B cell (primary cell): Measurements from ENCODE around the gene FMC1. TPM values are rescaled to one million over a fixed set of nuclear protein-coding genes. Genes with fewer than 3 reads are reported as not detected.

Experiments
- ATAC-seq: fragments of 200-7000 bp; cut with Tn5 transposase; one replicate; pipeline ENCODE4 v1.10.0; 2021; ENCODE audit warnings: low read depth, mild to moderate bottlenecking, moderate number of reproducible peaks, moderate library complexity
- CTCF ChIA-PET: fragments of 350-600 bp; sonication (Branson Sonifier 250); formaldehyde crosslinking; loops from one replicate; lab custom pipeline; 2021; ENCODE audit warnings: antibody characterized with exemption, inconsistent platforms; lab: Charles Lee
- POLR2A ChIA-PET: fragments of 350-600 bp; sonication (Branson Sonifier 250); formaldehyde crosslinking; loops from one replicate; lab custom pipeline; 2021; ENCODE audit warnings: antibody characterized with exemption; lab: Charles Lee
- DNase-seq: peaks from one replicate; pipeline ENCODE4 v3.0.0; 2013
- H2AFZ ChIP-seq: 2 replicates; pipeline ENCODE4 v1.6.1; 2012; ENCODE audit warnings: mild to moderate bottlenecking, low read depth, low read length; ENCODE audit not compliant: insufficient read depth, poor library complexity, severe bottlenecking
- H3K27ac ChIP-seq, 2 donors: 1 replicate in 1 of 2; 2 replicates in 1 of 2; pipeline ENCODE4 v1.5.1; 2012 to 2013; ENCODE audit warnings: low read length in 2 of 2, mild to moderate bottlenecking in 2 of 2, moderate library complexity in 1 of 2
- H3K27me3 ChIP-seq, 4 experiments: fragments of 200-600 bp in 1 of 4; sonication (generic) in 1 of 4; replicated peaks in 1 of 4; 1 replicate in 2 of 4; 2 replicates in 2 of 4; pipeline versions ENCODE4 v1.6.1 to v1.7.0; 2013 to 2016; ENCODE audit warnings: low read length in 3 of 4, mild to moderate bottlenecking in 2 of 4, mixed read lengths in 1 of 4, moderate library complexity in 1 of 4; ENCODE audit not compliant: insufficient read depth in 4 of 4, control insufficient read depth in 3 of 4; ENCODE audit errors: control extremely low read depth in 1 of 4
- H3K36me3 ChIP-seq, 2 experiments: replicated peaks in 1 of 2; 1 replicate in 1 of 2; 2 replicates in 1 of 2; pipeline versions ENCODE4 v1.6.1 to v1.7.1; 2013; ENCODE audit warnings: low read length in 1 of 2; ENCODE audit not compliant: insufficient read depth in 2 of 2, control insufficient read depth in 1 of 2; ENCODE audit errors: control extremely low read depth in 1 of 2, extremely low read depth in 1 of 2
- H3K4me1 ChIP-seq, 2 donors: fragments of 200-600 bp in 1 of 2; sonication (generic) in 1 of 2; 1 replicate in 1 of 2; 2 replicates in 1 of 2; pipeline versions ENCODE4 v1.5.1 to v1.6.1; 2013 to 2017; ENCODE audit warnings: low read length in 2 of 2; ENCODE audit not compliant: control insufficient read depth in 2 of 2, insufficient read depth in 2 of 2
- H3K4me2 ChIP-seq: replicated peaks from 2 replicates; pipeline ENCODE3; 2012; ENCODE audit warnings: mild to moderate bottlenecking, low read depth, low read length; ENCODE audit not compliant: poor library complexity, severe bottlenecking
- H3K4me3 ChIP-seq, 5 experiments: fragments of 200-600 bp in 1 of 5; sonication (generic) in 1 of 5; 1 replicate in 3 of 5; 2 replicates in 2 of 5; pipeline versions ENCODE4 v1.5.1 to v1.7.0; 2011 to 2016; ENCODE audit warnings: low read length in 4 of 5, mild to moderate bottlenecking in 4 of 5, low read depth in 2 of 5, control low read depth in 1 of 5, moderate library complexity in 1 of 5; ENCODE audit not compliant: insufficient read depth in 1 of 5; ENCODE audit errors: control extremely low read depth in 1 of 5, extremely low read depth in 1 of 5
- H3K79me2 ChIP-seq: fragments of 200-600 bp; sonication (generic); one replicate; pipeline ENCODE4 v1.6.0; 2016; ENCODE audit warnings: low read length; ENCODE audit not compliant: control insufficient read depth, insufficient read depth
- H3K9ac ChIP-seq: fragments of 200-600 bp; sonication (generic); 2 replicates; pipeline ENCODE4 v1.6.1; 2017; ENCODE audit warnings: mild to moderate bottlenecking, low read length, moderate library complexity
- H3K9me3 ChIP-seq, 3 donors: one replicate each; pipeline versions ENCODE4 v1.6.1 to v1.7.1; 2013; ENCODE audit warnings: low read length in 2 of 3; ENCODE audit not compliant: control insufficient read depth in 2 of 3, insufficient read depth in 1 of 3; ENCODE audit errors: control extremely low read depth in 1 of 3
- H4K20me1 ChIP-seq: 2 replicates; pipeline ENCODE4 v1.6.0; 2012; ENCODE audit warnings: mild to moderate bottlenecking, low read length; ENCODE audit not compliant: insufficient read depth, control insufficient read depth, poor library complexity, severe bottlenecking
- H3K27ac Mint-ChIP-seq: one replicate; pipeline ENCODE4 v1.8.0; 2021; ENCODE audit warnings: mixed read lengths
- H3K27me3 Mint-ChIP-seq: one replicate; pipeline ENCODE4 v1.8.0; 2021; ENCODE audit warnings: mixed read lengths
- H3K4me1 Mint-ChIP-seq: one replicate; pipeline ENCODE4 v1.8.0; 2021; ENCODE audit warnings: mixed read lengths
- H3K4me3 Mint-ChIP-seq: one replicate; pipeline ENCODE4 v1.8.0; 2021; ENCODE audit warnings: mixed read lengths
- H3K9me3 Mint-ChIP-seq: one replicate; pipeline ENCODE4 v1.8.0; 2022; ENCODE audit warnings: mixed read lengths; ENCODE audit not compliant: insufficient read depth
- EZH2 ChIP-seq: IDR thresholded peaks from 2 replicates; pipeline ENCODE4 v1.6.1; 2012; ENCODE audit warnings: borderline replicate concordance, low read depth, mild to moderate bottlenecking, moderate library complexity, low read length; ENCODE audit not compliant: insufficient read depth, poor library complexity, severe bottlenecking
- WGBS: methylation state at CpG from one replicate; pipeline ENCODE4 v1.1.5; 2013; ENCODE audit warnings: missing lambda C conversion rate; ENCODE audit not compliant: insufficient coverage; 5-methylcytosine and 5-hydroxymethylcytosine counted together
- intact Hi-C: fragments of 100-400 bp; cut with micrococcal nuclease; formaldehyde crosslinking; loops from one replicate; pipeline ENCODE4 v1.10.0; 2022
- polyA plus RNA-seq: library from polyadenylated mRNA; depleted of rRNA; stranded (reverse); fragments of >200 nt; gene quantifications from 2 replicates; pipeline ENCODE4 v1.2.3, GENCODE V29; 2012
- total RNA-seq, 2 donors: library from RNA; stranded (reverse); fragments of 120-200 nt in 1 of 2; gene quantifications; 1 replicate in 1 of 2; 2 replicates in 1 of 2; pipeline versions ENCODE4 v1.2.3 to v1.2.4, GENCODE V29; 2013 to 2022
- TF ChIP-seq, protein P1 (sequence below): fragments of 200-600 bp; IDR thresholded peaks from one replicate; pipeline ENCODE4 v1.8.0; 2022; ENCODE audit warnings: antibody characterized with exemption, mild to moderate bottlenecking

Gene FMC1
- total and polyA plus RNA-seq, 2 donors (not counting 1 experiment from before 2014, with no cell fraction given) = 5.3 to 18.3 TPM

- H4K20me1 ChIP-seq = no peaks in the 10 kb centered on the region
- no peaks in the 10 kb centered on the region for H3K9me3 ChIP-seq
- CTCF ChIA-PET = interaction anchor here (0.7 kb wide), 1 partner anchor 41 kb away, joined by 3 read pairs; the partner anchor contains the start of gene FMC1
- TF ChIP-seq, protein P1, sequence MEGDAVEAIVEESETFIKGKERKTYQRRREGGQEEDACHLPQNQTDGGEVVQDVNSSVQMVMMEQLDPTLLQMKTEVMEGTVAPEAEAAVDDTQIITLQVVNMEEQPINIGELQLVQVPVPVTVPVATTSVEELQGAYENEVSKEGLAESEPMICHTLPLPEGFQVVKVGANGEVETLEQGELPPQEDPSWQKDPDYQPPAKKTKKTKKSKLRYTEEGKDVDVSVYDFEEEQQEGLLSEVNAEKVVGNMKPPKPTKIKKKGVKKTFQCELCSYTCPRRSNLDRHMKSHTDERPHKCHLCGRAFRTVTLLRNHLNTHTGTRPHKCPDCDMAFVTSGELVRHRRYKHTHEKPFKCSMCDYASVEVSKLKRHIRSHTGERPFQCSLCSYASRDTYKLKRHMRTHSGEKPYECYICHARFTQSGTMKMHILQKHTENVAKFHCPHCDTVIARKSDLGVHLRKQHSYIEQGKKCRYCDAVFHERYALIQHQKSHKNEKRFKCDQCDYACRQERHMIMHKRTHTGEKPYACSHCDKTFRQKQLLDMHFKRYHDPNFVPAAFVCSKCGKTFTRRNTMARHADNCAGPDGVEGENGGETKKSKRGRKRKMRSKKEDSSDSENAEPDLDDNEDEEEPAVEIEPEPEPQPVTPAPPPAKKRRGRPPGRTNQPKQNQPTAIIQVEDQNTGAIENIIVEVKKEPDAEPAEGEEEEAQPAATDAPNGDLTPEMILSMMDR = no peak
- no peak for TF ChIP-seq EZH2
- no peak overlapping the region for H2AFZ ChIP-seq
- POLR2A ChIA-PET = no interaction called here
- H3K79me2 ChIP-seq = no peaks in the 10 kb centered on the region
- no peaks in the 10 kb centered on the region for H3K4me1 ChIP-seq
- ATAC-seq (no peak), DNase-seq (no peak)
- WGBS = no CpG with 5 or more reads among the region's 2 CpGs
- H3K9ac ChIP-seq = no peak overlapping the region
- peaks cover 1 to 12% of the 10 kb centered on the region in 2 experiments for H3K36me3 ChIP-seq
- H3K4me3 ChIP-seq = no peak overlapping the region
- no peaks in the 10 kb centered on the region for H3K27me3 ChIP-seq
- H3K9me3 Mint-ChIP-seq = no peaks in the 10 kb centered on the region
- no peak overlapping the region for H3K4me2 ChIP-seq
- H3K27ac ChIP-seq = no peak overlapping the region
- no peaks in the 10 kb centered on the region for H3K4me1 Mint-ChIP-seq
- H3K27ac Mint-ChIP-seq = no peak overlapping the region
- no peak overlapping the region for H3K4me3 Mint-ChIP-seq
- intact Hi-C loops = no loop called here
- H3K27me3 Mint-ChIP-seq = no peaks in the 10 kb centered on the region
These were observed 41.8 kb upstream of the FMC1 start for GRCh38 chr7:139299296-139299695.

DNA sequence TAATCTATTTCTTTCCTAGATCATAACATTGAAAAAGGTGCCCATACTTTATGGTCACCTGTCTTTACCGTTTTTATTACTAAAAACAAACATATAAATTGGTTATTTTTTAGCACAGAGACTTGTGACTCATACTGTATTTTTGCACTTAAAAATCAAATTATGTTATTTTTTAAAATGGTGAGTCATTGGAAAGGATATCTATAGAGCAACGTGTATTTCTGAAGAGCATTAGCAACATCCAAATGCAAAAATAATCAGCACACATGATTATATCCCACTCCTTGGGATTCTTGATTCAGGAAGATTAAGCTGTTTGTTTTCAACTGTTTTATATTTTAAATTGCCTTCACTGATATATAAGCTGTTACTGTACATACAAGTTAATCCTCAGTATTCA is 40.7 kb upstream of the FMC1 start:
- no peaks in the 10 kb centered on the region for H3K79me2 ChIP-seq
- Mint-ChIP-seq H3K9me3 (no peaks in the 10 kb centered on the region), H3K27ac (no peak overlapping the region), H3K4me1 (no peaks in the 10 kb centered on the region), H3K4me3 (no peak overlapping the region), H3K27me3 (no peaks in the 10 kb centered on the region)
- ATAC-seq (no peak), DNase-seq (no peak)
- intact Hi-C loops = no loop called here
- H3K4me2 ChIP-seq = no peak overlapping the region
- H2AFZ ChIP-seq = no peak overlapping the region
- no peaks in the 10 kb centered on the region for H3K27me3 ChIP-seq
- ChIA-PET POLR2A (no interaction called here), CTCF (no interaction called here)
- no peaks in the 10 kb centered on the region for H4K20me1 ChIP-seq
- H3K27ac ChIP-seq = no peak overlapping the region
- no peak overlapping the region for H3K9ac ChIP-seq
- no peak overlapping the region for H3K4me3 ChIP-seq
- no peak for TF ChIP-seq EZH2
- TF ChIP-seq, protein P1 = no peak
- no peaks in the 10 kb centered on the region for H3K9me3 ChIP-seq
- no peaks in the 10 kb centered on the region for H3K4me1 ChIP-seq
- WGBS = no CpG with 5 or more reads among the region's 2 CpGs
- H3K36me3 ChIP-seq = peaks cover 1 to 4% of the 10 kb centered on the region in 2 experiments
